C4-2B (cell line): Measurements from ENCODE around the gene TPBGL.

Experiments used
- ZFX ChIP-seq: fragments of 450-650 bp; IDR thresholded peaks from 2 replicates; pipeline ENCODE4 v1.6.1; 2017
- TF ChIP-seq, protein P1 (sequence below): fragments of 450-650 bp; conservative IDR thresholded peaks from 2 replicates; pipeline ENCODE4 v1.5.1; 2017; ENCODE audit warnings: mild to moderate bottlenecking

DNA sequence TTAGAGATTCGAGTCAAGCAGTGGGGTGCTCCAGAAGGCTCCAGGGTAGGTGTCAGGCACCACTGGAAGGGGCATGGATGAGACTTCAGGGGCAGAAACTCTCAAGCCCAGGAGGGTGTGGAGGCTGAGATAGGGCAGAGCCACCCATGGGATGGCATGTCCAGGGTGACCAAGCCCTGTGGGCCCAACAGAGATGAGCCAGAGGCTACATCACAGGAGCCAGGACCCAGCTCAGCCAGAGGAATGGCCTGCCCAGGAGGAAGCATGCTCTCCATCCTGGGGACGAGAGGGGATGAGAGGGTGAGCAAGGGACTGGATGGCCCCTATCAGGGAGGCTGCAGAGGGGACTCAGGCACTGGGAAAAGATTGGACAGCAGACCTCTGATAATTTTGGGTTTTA lies 46.9 kb upstream of the TPBGL start:
- TF ChIP-seq, protein P1, sequence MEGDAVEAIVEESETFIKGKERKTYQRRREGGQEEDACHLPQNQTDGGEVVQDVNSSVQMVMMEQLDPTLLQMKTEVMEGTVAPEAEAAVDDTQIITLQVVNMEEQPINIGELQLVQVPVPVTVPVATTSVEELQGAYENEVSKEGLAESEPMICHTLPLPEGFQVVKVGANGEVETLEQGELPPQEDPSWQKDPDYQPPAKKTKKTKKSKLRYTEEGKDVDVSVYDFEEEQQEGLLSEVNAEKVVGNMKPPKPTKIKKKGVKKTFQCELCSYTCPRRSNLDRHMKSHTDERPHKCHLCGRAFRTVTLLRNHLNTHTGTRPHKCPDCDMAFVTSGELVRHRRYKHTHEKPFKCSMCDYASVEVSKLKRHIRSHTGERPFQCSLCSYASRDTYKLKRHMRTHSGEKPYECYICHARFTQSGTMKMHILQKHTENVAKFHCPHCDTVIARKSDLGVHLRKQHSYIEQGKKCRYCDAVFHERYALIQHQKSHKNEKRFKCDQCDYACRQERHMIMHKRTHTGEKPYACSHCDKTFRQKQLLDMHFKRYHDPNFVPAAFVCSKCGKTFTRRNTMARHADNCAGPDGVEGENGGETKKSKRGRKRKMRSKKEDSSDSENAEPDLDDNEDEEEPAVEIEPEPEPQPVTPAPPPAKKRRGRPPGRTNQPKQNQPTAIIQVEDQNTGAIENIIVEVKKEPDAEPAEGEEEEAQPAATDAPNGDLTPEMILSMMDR: no peak
- no peak for TF ChIP-seq ZFX
